ENCODE data around the gene INSR.

INSR gene

GRCh38 chr19:7197760-7198696 lies 96.2 kb downstream of the INSR start (continued):
- TF ChIP-seq, protein P1, sequence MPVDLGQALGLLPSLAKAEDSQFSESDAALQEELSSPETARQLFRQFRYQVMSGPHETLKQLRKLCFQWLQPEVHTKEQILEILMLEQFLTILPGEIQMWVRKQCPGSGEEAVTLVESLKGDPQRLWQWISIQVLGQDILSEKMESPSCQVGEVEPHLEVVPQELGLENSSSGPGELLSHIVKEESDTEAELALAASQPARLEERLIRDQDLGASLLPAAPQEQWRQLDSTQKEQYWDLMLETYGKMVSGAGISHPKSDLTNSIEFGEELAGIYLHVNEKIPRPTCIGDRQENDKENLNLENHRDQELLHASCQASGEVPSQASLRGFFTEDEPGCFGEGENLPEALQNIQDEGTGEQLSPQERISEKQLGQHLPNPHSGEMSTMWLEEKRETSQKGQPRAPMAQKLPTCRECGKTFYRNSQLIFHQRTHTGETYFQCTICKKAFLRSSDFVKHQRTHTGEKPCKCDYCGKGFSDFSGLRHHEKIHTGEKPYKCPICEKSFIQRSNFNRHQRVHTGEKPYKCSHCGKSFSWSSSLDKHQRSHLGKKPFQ (tag by site-specific recombination; IDR thresholded peaks at IDR 0.05) = peak; percentile 87
- TF ChIP-seq ZNF580 (tag by site-specific recombination; IDR thresholded peaks at IDR 0.05) = peak; percentile 25; the same call in 1 of the 2 replicates

GRCh38 chr19:7197119-7197759 lies 97.0 kb downstream of the INSR start:
- Histone ChIP-seq H3K27ac (ENCODE audit: extremely low read depth, low read depth, low read length) (peak overlapping the region; percentile 26; the same call in 1 of the 2 replicates), H3K9me3 (ENCODE audit: control insufficient read depth, insufficient read depth, low read depth, low read length) (no peaks in the 10 kb centered on the region), H3K4me1 (ENCODE audit: control insufficient read depth, insufficient read depth, low read length) (no peaks in the 10 kb centered on the region), H3K36me3 (ENCODE audit: control insufficient read depth in 2 of 2, insufficient read depth in 1 of 2, low read length in 2 of 2) (no peaks in the 10 kb centered on the region), H3K4me3 (ENCODE audit: low read depth, low read length) (peak overlapping the region; percentile 55)
- POLR2A ChIA-PET = interaction anchor here (0.6 to 1.7 kb wide), 3 partner anchors 36 to 97 kb away, joined by 4 to 7 read pairs (median 4); partner anchors contain the start of gene INSR
- CTCF ChIA-PET = no interaction called here
- TF ChIP-seq ZNF610 (tag by site-specific recombination; IDR thresholded peaks at IDR 0.05; ENCODE audit: borderline replicate concordance) (peak; percentile 67), GFI1B (tag by site-specific recombination; IDR thresholded peaks at IDR 0.05) (no peak), ZNF776 (tag by site-specific recombination; IDR thresholded peaks at IDR 0.05; ENCODE audit: borderline replicate concordance) (no peak), ZSCAN23 (tag by site-specific recombination; IDR thresholded peaks at IDR 0.05) (no peak), ZNF248 (tag by site-specific recombination; IDR thresholded peaks at IDR 0.05) (no peak), KLF1 (tag by site-specific recombination; IDR thresholded peaks at IDR 0.05) (peak; percentile 55; the same call in 1 of the 2 replicates), YY2 (tag by site-specific recombination; IDR thresholded peaks at IDR 0.05) (no peak), HOXD13 (CRISPR knock-in tag; IDR thresholded peaks at IDR 0.05; ENCODE audit: borderline replicate concordance) (no peak), ZSCAN30 (tag by site-specific recombination; IDR thresholded peaks at IDR 0.05) (no peak; the same call in 1 of the 2 replicates), ZNF184 (tag by site-specific recombination; IDR thresholded peaks at IDR 0.05) (no peak; the same call in 1 of the 2 replicates), ZFP41 (tag by site-specific recombination; IDR thresholded peaks at IDR 0.05; ENCODE audit: borderline replicate concordance) (no peak), ZBTB20 (tag by site-specific recombination; IDR thresholded peaks at IDR 0.05) (no peak), ZNF114 (tag by site-specific recombination; IDR thresholded peaks at IDR 0.05) (no peak), ZNF791 (tag by site-specific recombination; IDR thresholded peaks at IDR 0.05) (no peak), ZNF23 (tag by site-specific recombination; IDR thresholded peaks at IDR 0.05; ENCODE audit: borderline replicate concordance) (no peak), CTCF (tag by site-specific recombination; IDR thresholded peaks at IDR 0.05) (no peak), ZNF132 (tag by site-specific recombination; IDR thresholded peaks at IDR 0.05; ENCODE audit: borderline replicate concordance) (no peak), PRDM1 (tag by site-specific recombination; IDR thresholded peaks at IDR 0.05) (peak; percentile 99), ATF2 (tag by site-specific recombination; IDR thresholded peaks at IDR 0.05; ENCODE audit: low read depth) (0 out of 2 replicates have a peak, but pooled peaks have one; percentile 10), ZNF362 (tag by site-specific recombination; IDR thresholded peaks at IDR 0.05) (no peak)
- TF ChIP-seq, protein P2, sequence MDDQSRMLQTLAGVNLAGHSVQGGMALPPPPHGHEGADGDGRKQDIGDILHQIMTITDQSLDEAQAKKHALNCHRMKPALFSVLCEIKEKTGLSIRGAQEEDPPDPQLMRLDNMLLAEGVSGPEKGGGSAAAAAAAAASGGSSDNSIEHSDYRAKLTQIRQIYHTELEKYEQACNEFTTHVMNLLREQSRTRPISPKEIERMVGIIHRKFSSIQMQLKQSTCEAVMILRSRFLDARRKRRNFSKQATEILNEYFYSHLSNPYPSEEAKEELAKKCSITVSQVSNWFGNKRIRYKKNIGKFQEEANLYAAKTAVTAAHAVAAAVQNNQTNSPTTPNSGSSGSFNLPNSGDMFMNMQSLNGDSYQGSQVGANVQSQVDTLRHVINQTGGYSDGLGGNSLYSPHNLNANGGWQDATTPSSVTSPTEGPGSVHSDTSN (CRISPR knock-in tag; IDR thresholded peaks at IDR 0.05) = no peak
- TF ChIP-seq, protein P3, sequence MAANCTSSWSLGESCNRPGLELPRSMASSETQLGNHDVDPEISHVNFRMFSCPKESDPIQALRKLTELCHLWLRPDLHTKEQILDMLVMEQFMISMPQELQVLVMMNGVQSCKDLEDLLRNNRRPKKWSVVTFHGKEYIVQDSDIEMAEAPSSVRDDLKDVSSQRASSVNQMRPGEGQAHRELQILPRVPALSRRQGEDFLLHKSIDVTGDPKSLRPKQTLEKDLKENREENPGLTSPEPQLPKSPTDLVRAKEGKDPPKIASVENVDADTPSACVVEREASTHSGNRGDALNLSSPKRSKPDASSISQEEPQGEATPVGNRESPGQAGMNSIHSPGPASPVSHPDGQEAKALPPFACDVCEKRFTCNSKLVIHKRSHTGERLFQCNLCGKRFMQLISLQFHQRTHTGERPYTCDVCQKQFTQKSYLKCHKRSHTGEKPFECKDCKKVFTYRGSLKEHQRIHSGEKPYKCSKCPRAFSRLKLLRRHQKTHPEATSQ (tag by site-specific recombination; IDR thresholded peaks at IDR 0.05) = no peak
